ENCODE measurements around the gene ROBO1.

ROBO1 gene

GRCh38 chr3:79016587-79017376 lies 751.0 kb downstream of the ROBO1 start:
- DNase-seq (ENCODE audit: low read depth in 2 of 2) = no peak

GRCh38 chr3:79015854-79016253 lies 751.9 kb downstream of the ROBO1 start:
- DNase-seq (ENCODE audit: low read depth in 2 of 2) = no peak

GRCh38 chr3:79012946-79013362 lies 754.8 kb downstream of the ROBO1 start:
- DNase-seq (ENCODE audit: low read depth in 2 of 2) = no peak

GRCh38 chr3:79012530-79012913 lies 755.3 kb downstream of the ROBO1 start:
- no peak for DNase-seq (ENCODE audit: low read depth in 2 of 2)

- DNase-seq (ENCODE audit: low read depth in 2 of 2) = no peak
These were observed 755.8 kb downstream of the ROBO1 start for GRCh38 chr3:79011821-79012529.

GRCh38 chr3:79009861-79010260 lies 757.9 kb downstream of the ROBO1 start:
- no peak for DNase-seq (ENCODE audit: low read depth in 2 of 2)

- no peak for DNase-seq (ENCODE audit: low read depth in 2 of 2)
These were observed 761.7 kb downstream of the ROBO1 start for GRCh38 chr3:79006077-79006476.

GRCh38 chr3:79005084-79005483 lies 762.7 kb downstream of the ROBO1 start:
- no peak for DNase-seq (ENCODE audit: low read depth in 2 of 2)

GRCh38 chr3:79003994-79004393 lies 763.8 kb downstream of the ROBO1 start:
- no peak for DNase-seq (ENCODE audit: low read depth in 2 of 2)

GRCh38 chr3:79002465-79003372 lies 765.1 kb downstream of the ROBO1 start:
- no peak for DNase-seq (ENCODE audit: low read depth in 2 of 2)

GRCh38 chr3:79001255-79001654 lies 766.5 kb downstream of the ROBO1 start:
- DNase-seq (ENCODE audit: low read depth in 2 of 2) = no peak

GRCh38 chr3:78999139-78999538 lies 768.7 kb downstream of the ROBO1 start:
- no peak for DNase-seq (ENCODE audit: low read depth in 2 of 2)

- DNase-seq (ENCODE audit: low read depth in 2 of 2) = no peak
These were observed 772.7 kb downstream of the ROBO1 start for GRCh38 chr3:78995087-78995486.

- DNase-seq (ENCODE audit: low read depth in 2 of 2) = no peak
These were observed 773.4 kb downstream of the ROBO1 start for GRCh38 chr3:78994174-78995027.

GRCh38 chr3:78993375-78993774 lies 774.4 kb downstream of the ROBO1 start:
- no peak for DNase-seq (ENCODE audit: low read depth in 2 of 2)

- no peak for DNase-seq (ENCODE audit: low read depth in 2 of 2)
These were observed 775.0 kb downstream of the ROBO1 start for GRCh38 chr3:78992830-78993229.

GRCh38 chr3:78992400-78992799 lies 775.4 kb downstream of the ROBO1 start:
- DNase-seq (ENCODE audit: low read depth in 2 of 2) = no peak

- no peak for DNase-seq (ENCODE audit: low read depth in 2 of 2)
These were observed 776.1 kb downstream of the ROBO1 start for GRCh38 chr3:78991656-78992055.

- no peak for DNase-seq (ENCODE audit: low read depth in 2 of 2)
These were observed 777.6 kb downstream of the ROBO1 start for GRCh38 chr3:78990156-78990555.

GRCh38 chr3:78988324-78988723 lies 779.5 kb downstream of the ROBO1 start:
- DNase-seq (ENCODE audit: low read depth in 2 of 2) = no peak

- no peak for DNase-seq (ENCODE audit: low read depth in 2 of 2)
These were observed 781.2 kb downstream of the ROBO1 start for GRCh38 chr3:78986416-78987101.
